ENCODE measurements around the gene ITGB5.
"Not testable (repeated sequence)": the region's sequence is repeated elsewhere in the genome, so short reads cannot be mapped to it uniquely, and the experiment has no call there.

Gene ITGB5

DNA sequence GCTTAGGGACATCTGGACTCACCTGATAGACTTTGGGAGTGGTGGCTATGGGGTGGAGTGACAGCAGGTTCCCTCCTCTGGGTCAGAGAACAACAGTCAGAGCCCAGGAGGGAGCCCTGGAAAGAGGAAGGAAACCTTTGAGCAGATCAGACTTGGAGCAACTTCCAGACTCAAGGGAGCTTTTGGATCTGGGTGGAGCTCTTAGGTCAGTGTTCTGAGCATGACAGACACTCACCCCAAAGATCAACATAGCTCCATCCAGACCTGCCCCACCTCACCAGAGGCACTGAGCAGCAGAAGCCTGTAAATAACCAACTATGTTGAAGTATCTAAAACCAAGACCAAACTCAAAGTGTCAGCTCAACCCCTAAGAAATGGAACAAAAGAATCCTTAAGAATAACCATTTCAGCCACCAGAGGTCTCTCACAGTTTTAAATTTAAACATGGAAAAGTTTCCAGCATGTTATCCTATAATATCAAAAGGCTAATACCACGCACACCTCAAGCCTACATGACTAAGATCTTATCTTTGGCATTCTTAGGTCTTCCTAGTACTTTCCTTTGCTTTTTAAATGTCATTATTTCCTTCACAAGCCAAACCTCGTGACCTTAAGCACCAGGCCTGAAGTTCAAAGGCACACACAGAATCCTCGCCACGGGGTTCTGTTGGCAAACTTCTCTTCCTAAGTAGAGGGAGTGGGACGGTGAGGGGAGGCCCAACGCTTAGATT, 100.5 kb downstream of the ITGB5 start:
- no peak for DNase-seq

DNA sequence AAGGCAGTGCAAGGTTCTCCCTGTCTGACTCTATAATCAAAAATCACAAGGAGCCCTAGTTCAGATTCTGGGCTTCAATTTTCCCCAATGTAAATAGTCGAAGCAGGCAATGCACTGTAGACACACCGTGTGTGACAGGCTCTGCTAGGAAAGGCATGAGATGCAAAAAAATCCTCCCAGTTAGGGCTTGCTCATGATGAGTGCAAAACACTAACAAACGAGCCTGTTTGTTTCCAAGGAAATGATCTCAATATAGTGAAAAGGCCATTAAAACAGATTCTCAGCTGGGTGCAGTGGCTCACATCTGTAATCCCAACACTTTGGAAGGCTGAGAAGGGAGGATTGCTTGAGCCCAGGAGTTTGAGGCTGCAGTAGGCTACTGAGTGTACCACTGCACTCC, 101.2 kb downstream of the ITGB5 start:
- no peak for DNase-seq

DNA sequence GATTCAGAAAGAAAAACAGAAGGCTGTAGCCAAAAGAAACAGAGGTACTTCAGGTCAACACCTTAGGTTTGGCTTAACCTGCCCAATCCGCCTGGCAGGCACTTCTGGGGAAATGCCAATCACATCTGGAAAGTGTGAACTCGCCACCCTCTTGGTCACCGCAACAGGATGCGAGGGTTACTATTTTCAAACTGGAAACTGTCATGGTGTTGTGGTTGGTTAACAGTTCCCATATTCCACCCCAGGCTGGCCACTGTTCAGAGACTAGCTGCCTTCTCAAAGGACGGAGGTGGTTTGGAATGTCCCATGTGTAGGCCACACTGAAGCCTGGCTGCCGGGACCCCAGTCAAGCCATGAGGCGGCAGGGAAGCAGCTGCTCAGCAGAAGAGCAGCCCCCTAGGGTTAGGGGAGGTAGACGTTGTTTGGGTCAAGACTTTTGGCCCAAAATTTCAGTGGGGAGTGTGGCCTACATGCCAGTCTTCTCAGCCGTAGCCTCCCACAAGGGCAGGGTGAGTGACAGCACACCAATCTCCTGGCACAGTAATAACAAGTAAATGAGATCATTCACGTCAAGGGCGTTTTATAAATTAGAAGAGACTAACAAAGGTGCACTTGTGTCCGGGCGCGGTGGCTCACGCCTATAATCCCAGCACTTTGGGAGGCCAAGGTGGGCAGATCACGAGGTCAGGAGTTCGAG, 102.3 kb downstream of the ITGB5 start:
- no peak for DNase-seq

DNA sequence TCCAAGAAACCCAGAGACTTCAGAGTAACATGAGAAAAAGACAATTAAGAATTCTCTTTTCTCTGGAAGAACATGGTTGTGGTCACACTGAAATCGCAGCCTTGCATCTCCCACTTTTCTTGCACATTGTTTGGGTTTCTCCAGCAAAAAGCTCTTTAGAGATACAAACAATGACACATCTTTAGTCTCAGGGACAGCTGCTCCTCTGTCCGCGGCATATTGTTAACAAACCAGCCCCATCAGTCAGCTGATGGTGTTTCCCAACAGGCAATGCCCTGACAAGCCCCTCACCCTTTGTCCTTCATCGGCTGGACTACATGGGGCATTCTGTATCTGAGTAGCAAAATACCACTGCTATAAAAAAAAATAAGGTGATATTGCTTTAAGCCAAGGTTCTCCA, 103.5 kb downstream of the ITGB5 start:
- DNase-seq: no peak

DNA sequence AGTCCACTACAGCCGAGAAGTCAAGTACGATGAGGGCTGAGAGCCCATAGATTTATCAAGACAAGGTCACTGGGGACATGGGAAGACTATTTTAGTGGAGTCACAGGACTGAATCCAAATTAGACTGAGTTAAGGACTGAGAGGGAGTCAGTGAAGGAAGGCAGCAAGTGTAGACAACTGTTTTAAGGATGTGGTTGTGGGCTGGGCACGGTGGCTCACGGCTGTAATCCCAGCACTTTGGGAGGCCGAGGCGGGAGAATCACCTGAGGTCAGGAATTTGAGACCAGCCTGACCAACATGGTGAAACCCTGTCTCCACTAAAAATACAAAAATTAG, 104.8 kb downstream of the ITGB5 start:
- not testable (repeated sequence) for DNase-seq

DNA sequence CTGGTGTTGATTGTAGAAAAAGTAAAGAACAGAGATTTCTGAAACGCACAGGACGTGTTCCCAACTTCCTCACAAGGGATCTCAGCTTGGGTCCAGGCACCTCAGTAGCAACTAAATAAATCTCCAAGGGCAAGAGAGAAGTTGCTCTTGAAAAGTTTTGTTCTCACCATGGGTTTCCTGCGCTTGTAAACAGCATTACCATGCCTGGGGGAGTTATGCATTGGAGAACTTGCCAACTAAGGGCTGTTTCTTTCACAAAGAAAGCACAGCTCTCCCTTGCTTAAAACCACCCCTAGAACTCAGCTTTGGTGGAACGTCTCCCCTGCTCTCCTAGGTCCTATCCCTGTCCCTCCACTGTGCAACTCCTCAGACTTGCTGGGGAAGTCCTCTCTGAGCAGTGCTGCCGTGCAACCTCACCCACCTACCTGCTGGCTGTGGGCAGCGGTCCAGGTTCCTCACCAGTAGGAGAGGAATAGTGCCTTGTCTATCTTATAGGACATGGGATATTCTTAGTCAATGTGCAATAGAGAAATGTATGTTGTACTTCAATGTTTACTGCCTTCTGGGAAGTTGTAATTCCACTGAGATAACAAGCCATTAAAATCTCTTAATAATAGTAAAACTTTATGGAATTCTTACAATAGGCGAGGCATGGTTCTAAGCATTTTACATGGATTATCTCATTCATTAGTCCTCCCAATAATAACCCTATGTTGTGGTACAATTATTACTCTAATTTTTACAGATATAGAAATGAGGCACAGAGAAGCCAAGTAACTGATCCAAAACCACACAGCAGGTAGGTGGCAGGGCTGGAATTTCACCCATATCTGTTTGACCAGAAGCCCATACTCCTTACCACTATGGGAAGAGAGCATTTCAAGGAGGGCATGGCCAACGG, 105.4 kb downstream of the ITGB5 start:
- no peak for DNase-seq

DNA sequence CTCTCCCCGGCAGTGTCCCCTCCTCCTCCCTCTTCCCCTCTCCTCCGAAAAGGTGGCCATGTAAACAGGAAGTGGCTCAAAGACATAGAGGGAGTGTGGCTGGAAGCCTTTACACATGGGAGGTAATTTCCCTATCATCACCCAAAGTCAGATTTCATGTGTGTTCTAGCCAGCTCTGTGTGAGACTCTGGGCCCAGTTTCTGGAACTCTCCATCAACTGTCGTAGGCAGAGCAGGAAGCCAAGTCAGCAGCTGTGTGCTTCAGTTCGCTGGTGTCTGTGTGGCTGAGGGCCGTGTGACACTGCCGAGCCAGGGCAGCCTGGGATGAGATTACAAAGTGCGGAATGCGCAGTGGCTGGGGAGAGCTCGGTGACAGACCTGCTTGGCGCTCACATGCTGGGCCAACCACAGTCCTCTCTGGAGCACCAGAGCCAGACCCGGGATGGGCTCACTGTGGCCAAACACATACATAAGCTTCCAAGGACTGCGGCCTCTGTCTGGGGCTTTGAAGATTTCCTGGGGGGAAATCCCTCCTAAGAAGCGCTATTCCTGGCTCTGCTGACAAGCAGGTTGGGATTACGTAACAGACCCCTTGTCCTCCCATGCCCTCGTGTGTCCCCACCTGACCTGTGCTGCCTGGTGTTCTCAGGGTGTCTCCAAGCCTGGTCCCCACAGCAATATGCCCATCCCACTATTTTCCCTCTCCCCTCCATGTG, 106.2 kb downstream of the ITGB5 start:
- DNase-seq: no peak

DNA sequence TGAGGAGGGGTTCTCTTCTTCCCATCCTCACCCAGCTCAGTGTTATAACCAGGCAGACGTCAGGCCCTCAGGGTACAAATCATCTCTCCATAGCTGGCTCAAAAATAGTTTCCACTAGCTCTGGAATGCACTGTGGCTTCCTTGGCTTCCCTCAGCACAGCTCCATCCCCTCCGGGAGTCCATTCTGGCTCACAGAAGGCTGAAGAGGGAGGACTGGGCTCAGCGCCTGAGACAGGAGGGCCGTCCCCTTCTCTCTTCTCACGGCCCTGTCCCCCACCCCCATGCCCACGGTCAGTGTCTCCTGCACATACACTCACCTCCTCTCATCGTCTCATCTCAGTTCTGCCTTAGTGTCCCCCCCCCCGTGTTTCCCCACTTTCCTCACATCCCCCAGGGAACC, 106.8 kb downstream of the ITGB5 start:
- DNase-seq: no peak

DNA sequence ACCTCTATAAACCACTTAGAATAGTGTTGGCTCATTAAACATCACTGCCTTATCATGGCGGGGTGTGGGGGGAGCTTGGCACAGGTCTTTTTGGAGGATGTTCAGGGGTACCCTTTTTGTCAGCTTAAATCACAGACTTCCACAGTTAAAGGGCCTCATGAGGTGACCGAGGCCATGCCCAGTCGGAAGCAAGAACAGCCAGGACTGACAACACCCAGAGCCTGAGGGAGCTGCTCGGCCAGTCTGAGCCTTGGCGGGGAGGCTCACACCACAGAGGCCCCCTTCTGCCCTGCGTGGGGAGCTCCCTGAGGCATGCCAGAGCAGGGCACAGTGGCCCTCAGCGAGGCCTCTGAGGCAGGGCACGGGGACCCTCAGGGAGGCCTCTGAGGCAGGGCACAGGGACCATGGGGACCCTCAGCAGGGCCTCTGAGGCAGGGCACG, 107.4 kb downstream of the ITGB5 start:
- DNase-seq: no peak

DNA sequence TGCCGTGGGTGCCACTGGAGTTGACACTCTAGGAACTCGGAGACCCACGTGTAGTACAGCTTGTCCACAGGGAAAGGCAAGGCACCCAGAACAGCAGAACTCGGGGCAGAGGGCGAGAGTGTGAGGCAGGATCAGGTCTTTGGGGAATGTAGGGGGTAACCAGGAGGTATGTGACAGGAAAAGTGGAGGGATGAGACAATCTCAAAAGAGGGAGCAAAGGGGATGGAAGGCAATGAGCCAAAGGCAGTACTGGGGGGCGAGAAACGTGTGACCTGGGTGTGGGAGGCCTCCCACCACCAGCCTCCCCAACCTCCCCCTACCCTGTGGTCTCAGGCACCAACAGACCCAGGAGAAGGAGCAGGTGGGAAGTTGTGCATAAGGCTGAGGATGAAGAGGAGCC, 108.0 kb downstream of the ITGB5 start:
- no peak for DNase-seq

DNA sequence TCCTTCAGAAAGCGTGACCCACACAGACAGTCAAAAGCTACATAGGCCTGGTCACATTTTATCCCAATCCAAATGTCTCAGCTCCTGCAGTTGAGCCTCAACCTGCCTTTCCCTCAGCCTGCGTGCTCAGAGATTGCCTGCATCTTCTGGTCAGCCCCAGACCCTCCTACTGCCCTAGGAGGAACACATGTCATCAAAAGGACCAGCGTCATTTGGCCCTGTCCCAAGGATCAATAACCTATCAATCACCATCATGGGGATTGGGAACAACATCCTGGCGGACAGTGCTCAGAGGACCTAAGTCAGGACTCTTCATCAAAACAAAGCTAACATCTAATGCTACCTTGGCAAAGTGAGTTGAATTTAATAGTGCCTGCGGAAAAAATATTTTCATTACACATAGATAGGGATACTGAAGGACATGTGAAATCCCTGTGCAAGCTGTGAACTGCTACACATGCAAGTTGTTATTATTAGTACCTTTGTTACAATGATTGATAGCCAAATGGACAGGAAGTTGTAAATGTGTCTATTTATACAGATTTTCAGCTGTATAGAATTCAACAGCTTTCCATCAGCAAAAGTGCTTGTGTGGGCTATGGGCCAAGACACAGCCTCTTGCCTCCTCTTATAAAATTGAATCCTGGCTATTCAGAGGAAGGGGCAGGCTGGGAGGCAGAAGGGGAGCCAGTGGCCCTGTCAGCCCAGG, 109.2 kb downstream of the ITGB5 start:
- DNase-seq: no peak

DNA sequence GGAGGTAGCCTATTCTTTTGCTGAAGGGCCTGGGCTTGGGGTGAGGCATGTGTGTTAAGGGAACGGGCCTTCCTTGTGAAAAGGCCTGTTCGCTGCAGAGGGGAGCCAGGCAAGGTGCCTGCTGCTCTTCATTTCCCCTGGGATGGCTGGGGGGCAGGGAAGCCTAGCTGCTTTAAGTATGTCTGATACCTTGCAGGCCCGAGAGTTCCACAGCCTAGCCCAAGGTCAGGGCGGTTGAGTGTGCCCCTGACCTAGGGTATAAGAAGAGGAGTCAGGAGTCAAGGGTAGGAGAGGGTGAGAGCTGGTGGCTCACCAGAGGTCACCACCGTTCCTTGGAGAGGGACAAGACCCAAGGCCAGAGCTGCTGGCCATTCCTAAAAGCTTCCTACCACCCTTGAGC, 110.3 kb downstream of the ITGB5 start:
- DNase-seq: no peak

DNA sequence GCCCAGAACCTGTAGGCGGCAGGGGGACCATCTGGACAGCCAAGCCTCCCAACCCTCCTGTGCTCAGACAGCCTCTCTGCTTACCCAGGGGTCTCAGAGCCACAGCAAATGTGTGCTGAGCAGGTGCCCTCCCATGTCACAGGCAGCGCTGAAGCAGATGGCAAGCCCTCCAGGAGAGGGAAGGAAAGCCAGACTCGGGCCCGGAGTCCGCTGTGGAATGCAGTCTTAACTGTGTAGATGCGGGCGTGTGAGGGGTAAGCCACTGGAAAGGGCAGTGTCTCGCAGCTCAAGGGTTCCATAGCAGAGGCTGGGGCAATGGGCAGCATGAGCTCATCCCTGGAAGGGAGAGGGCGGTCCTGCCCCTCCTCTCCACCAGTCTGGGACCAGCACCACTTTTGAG, 111.3 kb downstream of the ITGB5 start:
- no peak for DNase-seq

DNA sequence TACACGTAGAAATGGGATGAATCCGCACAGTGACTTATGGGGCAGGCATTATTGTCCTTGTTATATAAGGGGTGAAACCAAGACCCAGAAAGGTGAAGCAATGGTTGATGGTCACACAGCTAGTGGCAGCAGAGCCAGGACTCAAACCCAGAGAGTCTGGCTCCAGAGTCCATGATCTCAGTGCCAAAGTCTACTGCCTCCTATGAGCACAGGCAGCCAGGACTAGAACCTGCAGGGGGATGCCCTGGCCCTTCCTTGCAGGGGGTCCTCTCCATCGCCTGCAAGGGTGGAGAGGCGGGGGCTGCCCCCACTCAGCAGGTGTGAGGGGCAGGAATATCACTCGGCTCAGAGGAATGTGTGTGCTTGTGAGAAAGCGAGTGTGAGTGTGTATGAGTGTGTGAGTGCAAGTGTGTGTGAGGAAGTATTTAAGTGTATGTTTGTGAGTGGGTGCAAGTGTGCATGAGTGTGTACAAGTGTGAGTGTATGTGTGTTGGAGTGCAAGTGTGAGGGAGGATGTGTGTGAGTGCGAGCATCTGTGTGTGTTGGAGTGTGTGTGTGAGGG, 112.2 kb downstream of the ITGB5 start:
- no peak for DNase-seq

DNA sequence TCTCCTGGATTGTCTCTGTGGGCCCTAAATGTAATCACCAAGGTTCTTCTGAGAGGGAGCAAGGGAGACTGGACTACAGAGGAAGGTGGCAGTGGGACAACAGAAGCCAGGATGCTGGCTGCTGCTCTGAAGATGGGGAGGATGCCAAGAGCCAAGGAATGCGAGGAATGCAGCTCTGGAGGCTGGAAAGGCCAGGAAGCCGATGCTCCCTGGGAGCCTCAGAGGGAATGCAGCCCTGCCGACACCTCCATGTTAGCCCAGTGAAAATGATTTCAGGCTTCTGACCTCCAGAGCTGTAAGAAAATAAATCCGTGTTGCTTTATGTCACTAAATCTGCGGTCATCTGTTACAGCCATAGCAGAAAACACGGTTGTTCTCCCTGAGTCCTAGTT, 112.8 kb downstream of the ITGB5 start:
- DNase-seq: no peak

DNA sequence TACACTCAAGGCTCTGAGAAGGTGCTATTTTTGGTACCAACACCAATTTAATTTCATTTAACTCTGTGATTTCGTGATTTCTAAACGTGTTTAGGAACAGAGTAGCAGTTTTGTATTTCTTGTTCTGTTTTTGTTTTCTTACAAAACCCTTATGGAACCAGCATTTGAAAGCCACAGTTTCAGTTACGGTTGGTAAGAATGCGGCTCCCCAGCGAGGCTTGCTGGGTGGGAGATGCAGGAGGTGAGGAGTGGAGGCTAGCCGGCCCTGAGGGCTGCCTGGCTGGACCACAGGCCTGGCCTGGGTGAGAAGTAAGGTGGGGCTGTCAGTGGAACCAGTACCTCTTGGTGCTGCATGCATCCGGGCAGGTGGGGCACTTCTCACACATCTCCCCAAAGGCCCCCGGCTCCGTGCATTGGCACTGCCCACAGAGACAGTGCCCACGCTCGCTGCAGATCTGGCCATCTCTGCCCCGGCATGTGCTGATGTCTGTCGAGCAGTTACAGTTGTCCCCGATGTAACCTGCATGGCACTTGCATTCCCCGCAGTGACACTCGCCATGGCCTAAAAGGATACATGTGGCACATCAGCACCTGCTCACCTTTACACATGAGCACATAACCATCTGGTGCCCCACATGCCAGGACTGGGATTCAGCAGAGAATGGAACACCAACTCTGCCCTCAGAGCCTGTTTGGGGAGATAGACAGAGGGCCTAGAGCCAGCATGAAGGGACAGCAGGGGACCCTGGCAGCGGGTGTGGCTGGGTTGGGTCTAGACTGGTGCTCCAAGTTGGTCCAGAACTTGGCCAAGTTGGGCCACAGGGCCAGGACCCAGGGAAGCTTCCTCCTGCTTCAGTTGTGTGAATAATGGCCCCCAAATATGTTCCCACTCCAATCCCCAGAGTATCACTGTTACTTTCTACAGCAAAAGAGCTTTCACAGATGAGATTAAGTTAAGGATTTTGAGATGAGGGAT, 113.5 kb downstream of the ITGB5 start:
- no peak for DNase-seq

DNA sequence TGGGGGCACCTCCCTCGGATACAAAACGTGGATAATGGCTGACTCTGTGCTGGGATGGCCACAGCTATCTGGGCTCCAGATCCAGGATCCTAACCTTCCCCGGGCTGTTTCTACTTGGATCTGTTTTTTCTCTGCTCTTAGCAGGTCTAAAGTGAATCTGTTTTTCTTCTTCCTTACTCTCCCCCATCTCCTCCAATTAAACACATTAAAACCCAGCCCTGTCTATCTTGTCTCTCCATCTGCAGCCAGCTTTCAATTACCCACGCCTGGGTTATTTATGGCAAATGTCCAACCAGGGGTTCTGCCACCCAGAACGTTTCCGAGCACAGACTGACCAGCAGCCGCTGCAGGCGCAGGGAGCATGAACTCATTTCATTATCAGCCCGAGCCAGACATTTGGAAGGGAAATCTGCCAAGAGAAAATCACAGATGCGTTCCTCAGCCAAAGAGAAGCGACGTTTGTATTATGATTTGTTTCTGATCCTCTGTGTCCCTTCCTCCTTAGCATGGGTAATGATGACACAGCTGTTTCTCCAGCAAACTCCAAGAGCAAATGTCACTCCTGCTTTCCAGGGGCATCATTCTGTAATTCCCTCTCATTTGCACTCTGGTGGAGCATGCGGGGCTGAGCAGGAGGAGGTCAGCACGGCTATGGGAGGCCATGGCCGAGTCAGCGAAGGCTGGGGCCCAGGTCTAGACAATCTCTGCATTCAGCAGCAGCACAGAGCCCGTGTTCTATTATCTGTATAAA, 114.9 kb downstream of the ITGB5 start:
- DNase-seq: no peak

DNA sequence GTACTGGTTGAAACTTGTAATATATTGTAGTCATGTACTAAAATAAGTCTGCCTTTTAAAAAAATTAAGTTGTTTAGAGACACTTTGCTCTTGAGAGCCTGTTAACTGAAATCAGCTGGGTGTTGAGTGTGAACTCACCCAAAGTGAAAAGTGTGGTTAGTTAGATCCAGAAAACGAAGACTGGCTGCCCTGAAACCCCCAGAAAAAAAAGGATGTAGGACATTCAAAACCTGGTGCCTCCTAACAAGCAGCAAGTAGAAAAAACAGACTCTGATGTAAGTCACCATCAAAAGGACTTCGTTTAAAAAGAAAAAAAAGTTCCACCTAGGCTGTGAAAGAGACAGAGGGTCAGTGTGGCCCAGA, 116.1 kb downstream of the ITGB5 start:
- no peak for DNase-seq

DNA sequence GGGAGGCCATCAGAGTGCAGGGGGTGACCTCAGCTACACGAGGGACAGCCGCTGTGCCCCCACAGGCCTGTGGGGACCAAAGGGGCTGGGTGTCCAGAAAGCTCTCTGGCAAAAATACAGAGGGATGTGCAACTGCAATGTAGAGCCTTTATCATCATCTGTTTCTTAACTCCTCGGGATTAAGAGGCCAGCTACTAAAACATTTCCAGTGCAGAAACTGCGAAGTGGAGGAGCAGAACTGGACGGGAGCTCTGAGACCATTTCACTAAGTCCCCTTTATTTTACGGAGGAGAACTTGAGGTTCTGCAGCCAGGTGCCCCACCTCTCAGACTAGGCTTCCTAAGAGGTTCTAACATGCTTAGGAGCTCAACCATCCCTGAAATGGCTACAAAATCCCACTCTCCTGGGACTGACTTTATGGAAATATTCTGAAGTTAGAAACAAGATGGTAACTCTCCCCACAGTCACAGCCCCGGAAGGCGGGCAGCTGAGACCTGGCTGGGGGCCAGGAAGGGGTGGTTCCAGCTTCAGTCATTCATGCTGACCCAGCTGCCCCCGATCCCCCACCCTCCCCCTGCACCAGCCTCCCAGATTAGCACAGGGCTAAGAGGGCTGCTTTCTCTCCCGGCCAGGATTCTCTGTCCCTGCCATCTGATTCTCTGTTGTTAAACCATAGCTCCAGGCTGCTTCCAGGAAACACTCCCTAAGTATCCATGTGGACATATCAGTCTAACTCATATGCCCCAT, 116.7 kb downstream of the ITGB5 start:
- no peak for DNase-seq
